ENCODE measurements around the gene TNNI3. TPM values are rescaled to one million over a fixed set of nuclear protein-coding genes. Genes with fewer than 3 reads are reported as not detected.
"Not testable (repeated sequence)": the region's sequence is repeated elsewhere in the genome, so short reads cannot be mapped to it uniquely, and the experiment has no call there.

TNNI3 gene
- total RNA-seq, 1 experiment from 2014 or later = 0.92 TPM

DNA sequence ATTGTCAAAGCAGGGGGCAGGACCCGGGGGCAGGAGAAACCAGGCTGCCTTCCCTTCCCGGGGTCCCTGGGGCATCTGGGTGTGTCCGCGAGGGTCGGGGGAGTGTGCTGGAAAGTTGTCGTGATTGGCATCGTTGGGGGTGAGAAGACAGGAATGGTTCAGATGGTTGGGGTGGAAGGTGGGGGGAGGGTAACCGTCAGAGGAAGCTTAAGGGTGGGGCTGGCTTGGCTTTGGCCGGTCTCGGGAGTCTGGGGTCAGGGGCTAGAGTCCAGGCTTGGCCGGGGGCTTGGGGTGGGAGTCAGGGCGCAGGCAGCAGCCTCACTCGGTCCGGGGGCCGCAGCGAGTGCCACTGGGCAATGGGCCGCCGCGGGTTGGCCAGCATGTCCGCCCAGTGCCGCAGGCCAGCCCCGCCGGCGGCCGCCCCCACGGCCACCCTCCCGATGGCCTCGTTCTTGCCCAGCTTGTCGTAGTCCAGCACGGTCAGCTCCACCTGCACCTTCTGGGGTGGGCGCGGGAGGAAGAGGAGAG, 15.7 kb upstream of the TNNI3 start:
- no peak for DNase-seq (ENCODE audit: low read depth)

GRCh38 chr19:55172741-55173140, 15.2 kb upstream of the TNNI3 start:
- peak; percentile 70 for DNase-seq (ENCODE audit: low read depth)

DNA sequence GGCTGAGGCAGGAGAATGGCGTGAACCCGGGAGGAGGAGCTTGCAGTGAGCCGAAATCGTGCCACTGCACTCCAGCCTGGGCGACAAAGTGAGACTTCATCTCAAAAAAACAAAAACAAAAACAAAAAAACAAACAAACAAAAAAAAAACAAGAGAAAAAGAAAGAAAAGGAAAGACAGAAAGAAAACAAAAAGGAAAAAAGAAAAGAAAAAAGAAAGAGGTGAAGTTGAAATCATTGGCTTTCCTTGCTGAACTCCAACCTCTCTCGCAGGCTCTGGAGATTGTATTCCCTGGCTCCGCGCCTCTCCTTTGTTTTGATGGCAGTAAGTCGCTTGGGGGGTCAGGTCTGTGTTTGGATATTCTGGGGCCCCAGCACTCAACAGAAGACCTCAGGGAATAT, 14.8 kb upstream of the TNNI3 start:
- DNase-seq (ENCODE audit: low read depth) = not testable (repeated sequence)

DNA sequence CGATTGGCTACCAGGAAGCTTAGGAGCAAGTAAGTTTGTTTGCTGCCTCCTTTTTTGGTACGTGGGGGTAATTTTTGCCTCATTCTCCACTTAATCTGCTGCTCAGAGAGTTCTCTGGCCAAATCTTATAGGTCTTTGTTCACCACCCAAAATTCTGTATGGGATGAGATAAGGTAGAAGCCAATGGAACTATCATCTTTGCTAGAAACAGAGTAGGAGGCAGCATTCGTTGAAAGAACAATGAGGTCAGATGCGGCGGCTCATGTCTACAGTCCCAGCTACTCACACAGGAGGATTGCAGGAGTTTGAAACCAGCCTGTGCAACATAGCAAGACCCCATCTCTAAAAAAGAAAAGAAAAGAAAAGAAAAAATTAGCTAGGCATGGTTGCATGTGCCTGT, 13.9 kb upstream of the TNNI3 start:
- DNase-seq (ENCODE audit: low read depth) = no peak

DNA sequence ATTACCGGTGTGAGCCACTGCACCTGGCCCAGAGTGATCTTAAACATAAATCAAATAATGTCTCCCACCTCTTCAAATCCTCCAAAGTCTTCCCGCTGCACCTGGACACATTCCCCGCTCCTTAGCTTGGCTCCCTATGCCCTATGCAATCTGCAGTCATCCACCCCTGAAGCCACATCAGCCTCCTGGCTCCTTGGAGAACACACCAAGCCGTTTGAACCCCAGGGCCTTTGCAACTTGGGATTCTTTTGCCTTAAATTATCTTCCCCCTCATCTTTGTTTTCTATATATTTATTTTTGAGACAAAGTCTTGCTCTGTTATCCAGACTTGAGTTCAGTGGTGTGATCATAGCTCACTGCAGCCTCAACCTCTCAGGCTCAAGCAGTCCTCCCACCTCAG, 11.6 kb upstream of the TNNI3 start:
- DNase-seq (ENCODE audit: low read depth) = no peak

DNA sequence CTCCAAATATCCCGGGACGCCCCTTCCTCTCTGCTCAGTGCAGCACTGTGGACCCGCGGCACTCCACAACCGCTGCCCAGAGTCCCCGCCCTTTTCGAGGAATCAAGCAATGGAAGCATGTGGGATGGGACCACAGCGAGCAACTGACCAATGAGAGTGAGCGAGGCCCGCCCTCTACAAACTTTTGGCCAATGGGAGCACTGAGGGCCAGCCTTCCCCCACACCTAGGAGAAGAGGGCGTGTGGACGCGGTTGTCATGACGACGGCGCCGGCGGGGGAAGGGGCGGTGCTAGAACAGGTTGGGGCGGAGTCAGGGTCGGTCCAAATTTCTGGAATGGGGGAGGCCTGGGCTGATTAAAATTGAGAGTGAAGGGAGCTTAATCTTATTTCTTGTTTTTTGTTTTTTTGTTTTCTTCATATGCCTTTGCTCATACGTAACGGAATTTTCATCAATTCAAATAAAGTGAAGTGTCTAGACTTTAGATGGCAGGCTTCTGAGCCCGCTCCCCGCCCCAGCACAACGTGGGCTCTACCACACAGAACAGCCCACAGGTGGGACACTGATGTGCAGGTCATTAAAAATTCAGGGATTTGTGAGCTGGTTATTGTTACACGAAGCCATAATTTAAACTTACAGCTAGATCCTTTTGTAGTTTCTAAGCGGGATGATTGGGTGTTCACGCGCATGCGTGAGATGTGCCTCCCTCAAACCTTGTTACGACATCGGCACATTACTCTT, 9.2 kb upstream of the TNNI3 start, which contains the start of gene DNAAF3:
Gene DNAAF3, minus strand, starts transcription at position 84 of the 739 bp plus-strand sequence. CDS start 200 bp downstream, outside the sequence.
- peak; percentile 97 for DNase-seq (ENCODE audit: low read depth)

GRCh38 chr19:55165952-55166529, 8.5 kb upstream of the TNNI3 start:
- DNase-seq (ENCODE audit: low read depth) = peak; percentile 75

GRCh38 chr19:55161571-55162322, 4.2 kb upstream of the TNNI3 start:
- no peak for DNase-seq (ENCODE audit: low read depth)

DNA sequence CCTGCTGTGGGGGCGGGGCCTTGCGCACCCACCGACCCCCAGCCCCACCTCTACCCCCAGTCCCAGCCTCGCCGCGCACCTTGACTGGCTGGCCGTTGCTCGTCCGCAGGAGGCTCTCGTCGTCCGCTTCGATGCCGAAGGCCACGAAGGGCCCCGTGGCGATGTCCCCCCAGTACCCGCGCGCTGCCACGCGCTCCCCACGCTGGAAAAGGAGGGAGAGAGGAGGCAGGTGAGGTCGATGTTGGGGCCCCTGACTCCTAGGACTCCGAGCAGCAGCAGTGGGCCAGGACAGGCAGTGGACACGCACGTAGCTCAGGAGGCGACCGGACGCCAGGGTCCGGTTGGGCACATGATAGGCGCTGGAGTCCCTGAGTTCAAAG, 3.4 kb upstream of the TNNI3 start:
- DNase-seq (ENCODE audit: low read depth) = no peak

- peak; percentile 82 for DNase-seq (ENCODE audit: low read depth)
Measured at GRCh38 chr19:55160128-55160985, 2.8 kb upstream of the TNNI3 start.

GRCh38 chr19:55158848-55159749, 1.6 kb upstream of the TNNI3 start:
- DNase-seq (ENCODE audit: low read depth) = peak; percentile 81

DNA sequence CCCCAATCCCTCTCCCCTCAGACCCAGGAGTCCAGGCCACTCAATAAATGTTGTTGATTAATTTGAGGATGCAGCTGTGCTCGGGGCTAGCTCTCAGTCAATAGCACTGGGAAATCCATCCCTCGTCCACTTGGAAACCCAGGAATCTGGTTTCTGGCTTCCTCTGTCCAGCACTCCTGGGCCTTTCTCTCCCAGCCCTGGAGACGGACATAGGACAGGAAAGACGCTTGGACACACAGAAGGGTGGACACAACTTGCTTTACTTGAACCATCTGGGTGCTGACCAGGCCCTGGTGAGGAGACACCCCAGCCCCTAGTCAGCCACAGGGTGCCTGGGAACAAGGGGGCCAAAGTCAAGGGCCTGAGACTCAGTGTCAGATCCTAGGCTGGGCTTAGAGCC, 891 bp upstream of the TNNI3 start:
- no peak for DNase-seq (ENCODE audit: low read depth)

DNA sequence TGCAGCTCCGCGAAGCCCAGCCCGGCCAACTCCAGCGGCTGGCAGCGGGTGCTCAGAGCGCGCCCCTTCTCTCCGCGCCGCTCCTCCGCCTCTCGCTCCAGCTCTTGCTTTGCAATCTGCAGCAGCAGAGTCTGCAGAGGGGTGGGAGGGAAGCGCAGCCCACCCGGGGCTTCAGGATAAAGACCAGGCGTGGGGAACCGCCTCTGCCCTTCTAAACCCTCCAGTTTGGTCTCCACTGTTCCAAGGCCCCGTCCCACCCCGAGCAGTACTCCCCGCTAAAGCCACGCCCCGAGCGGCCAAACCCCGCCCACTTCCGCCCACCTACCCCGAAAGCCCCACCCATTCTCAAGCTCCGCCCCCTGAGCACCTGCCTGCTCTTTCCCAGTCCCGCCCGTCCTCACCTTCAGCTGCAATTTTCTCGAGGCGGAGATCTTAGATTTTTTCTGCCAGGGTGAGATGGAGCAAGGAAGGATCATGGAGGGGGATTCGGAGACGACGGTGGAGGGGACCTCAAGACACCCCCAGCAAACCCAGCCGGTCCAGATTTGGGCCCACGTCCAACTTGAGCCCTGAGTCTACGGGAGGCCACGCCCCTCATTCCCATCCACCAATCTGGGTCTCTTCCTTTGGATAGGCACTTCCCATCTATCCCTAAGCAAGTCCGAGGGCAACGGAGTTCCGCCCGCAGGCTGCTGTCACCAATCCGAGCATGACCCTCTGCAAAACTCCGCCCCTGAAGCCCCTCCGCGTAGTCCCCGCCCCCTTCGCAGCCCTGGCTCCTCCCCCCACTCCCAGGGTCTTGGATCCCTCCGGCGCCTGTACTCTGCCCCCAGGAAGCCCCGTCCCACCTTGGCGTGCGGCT, 1.1 kb downstream of the TNNI3 start:
- DNase-seq (ENCODE audit: low read depth) = peak; percentile 29

- DNase-seq (ENCODE audit: low read depth) = not testable (repeated sequence)
Measured at GRCh38 chr19:55155784-55156183, 1.7 kb downstream of the TNNI3 start.

GRCh38 chr19:55153652-55154264, 3.8 kb downstream of the TNNI3 start:
- DNase-seq (ENCODE audit: low read depth) = no peak

DNA sequence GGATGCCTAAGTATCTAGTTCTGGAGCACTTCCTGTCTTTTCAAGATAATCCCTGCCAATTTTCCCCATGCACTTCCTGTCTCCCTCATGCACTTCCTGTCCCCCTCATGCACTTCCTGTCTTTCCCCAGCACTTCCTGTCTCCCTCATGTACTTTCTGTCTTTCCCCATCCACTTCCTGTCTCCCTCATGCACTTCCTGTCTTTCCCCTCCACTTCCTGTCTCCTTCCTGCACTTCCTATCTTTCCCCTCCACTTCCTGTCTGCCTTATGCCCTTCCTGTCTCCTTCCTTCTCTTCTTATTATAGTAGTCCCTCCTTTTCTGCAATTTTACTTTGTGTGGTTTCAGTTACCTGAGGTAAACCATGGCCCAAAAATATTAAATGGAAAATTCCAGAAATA, 5.5 kb downstream of the TNNI3 start:
- DNase-seq (ENCODE audit: low read depth) = peak; percentile 59

DNA sequence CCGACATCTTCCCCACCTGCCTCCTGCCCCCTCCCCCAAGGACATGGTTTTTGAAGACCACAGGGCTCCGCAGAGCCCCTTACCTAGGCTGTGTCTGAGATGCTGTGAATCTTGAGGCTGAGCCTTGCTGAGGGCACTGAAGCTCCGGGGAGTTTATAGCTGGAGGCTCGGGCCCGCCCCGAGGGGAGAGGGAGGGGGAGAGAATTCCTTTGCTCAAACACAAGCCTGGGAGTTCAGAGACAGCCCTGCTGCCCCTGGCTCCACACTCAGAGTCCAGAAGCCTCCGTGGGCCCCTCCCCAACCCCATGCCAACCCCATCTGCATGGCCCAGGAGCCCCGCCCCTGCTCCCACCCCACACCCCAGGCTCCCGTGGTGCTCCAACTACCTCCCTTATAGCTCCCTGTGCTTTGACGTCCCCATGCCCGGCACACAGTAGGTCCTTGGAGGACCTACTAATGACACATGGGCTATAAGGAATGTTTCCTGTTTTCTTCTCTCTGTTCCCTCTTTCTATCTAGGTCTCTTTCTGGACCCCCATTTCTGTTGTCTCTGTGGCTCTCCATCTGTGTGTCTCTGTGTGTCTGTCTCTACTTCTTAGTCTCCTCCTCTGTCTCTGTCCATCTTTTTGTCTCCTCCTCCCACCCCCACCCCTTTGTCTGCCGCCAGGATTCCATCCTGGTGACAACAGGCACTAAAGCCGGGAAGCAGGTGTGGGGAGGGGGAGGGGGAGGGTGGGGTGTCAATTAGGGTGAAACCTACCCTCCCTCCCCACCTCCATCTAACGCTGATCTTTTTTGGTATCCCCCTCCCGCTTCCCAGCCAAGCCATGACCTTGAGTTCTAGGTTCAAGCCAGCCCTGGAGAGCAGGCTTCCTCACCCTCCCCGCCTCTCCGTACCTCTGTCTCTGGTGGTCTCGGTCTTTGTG, 8.2 kb downstream of the TNNI3 start, which contains the start of gene TNNT1:
Gene TNNT1, minus strand, starts transcription at position 129 of the 926 bp plus-strand sequence. CDS start 2,049 bp downstream, outside the sequence.
- DNase-seq (ENCODE audit: low read depth) = peak; percentile 54

Measured in LHCN-M2 (cell line).